Measurements from ENCODE around the gene ROR1.

ROR1 gene

DNA sequence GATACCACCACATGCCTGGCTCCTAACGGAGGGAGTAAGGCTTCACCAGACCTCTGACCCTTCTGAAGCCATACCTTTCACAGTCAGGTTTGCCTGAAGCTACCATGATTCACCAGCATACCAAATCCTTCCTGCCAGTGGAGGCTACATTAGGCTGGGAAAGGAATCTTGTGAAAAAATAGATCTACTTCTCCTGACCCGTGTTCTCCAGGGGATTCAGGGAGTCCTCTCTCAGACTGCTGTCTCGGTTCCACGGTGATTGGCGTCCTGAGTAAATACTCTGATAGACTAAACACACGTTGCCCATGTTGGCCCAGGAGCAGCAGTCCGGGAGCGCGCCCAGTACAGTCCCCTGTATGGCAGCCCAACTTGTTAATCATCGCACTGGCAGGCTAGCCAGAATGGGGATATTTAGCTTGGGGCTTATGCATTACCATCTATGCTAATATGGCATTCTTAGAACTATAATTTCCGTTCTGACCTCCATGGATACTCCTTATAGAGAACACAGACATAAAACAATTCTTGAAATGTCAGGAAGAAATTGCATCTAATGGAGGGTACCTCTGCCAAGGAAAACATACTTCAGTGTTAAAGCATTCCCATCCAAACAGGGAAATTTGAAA is 173.2 kb downstream of the ROR1 start:
- no peak for DNase-seq

DNA sequence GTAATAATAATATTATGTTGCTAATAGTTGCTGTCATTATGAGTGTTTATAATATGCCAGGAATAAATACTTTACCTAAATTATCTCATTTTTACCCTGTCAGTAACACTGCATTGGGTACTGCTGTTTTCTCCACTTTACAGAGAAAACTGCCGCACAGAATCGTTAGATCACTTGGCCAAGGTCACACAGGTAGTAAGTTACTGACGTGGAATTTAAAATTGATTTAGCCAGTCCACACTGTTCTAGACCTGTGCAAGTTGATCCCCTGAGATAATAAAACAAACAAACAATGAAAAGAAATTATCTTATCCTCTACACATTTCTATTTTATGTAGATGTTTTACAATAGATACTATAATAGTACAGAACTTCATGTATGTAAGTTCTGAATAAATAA is 174.1 kb downstream of the ROR1 start:
- no peak for DNase-seq

DNA sequence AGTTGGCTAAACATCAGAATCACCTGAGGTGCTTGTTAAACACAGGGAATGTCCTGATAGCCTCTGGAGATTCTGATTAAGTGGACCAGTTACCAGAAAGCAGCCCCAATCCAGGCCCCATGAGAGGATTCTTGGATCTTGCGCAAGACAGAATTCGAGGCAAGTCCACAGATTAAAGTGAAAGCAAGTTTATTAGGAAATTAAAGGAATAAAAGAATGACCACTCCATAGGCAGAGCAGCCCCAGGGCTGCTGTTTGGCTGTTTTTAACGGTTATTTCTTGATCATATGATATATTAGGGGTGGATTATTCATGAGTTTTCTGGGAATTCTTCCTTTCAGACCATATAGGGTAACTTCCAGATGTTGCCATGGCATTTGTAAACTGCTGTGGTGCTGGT is 176.2 kb downstream of the ROR1 start:
- DNase-seq: no peak

DNA sequence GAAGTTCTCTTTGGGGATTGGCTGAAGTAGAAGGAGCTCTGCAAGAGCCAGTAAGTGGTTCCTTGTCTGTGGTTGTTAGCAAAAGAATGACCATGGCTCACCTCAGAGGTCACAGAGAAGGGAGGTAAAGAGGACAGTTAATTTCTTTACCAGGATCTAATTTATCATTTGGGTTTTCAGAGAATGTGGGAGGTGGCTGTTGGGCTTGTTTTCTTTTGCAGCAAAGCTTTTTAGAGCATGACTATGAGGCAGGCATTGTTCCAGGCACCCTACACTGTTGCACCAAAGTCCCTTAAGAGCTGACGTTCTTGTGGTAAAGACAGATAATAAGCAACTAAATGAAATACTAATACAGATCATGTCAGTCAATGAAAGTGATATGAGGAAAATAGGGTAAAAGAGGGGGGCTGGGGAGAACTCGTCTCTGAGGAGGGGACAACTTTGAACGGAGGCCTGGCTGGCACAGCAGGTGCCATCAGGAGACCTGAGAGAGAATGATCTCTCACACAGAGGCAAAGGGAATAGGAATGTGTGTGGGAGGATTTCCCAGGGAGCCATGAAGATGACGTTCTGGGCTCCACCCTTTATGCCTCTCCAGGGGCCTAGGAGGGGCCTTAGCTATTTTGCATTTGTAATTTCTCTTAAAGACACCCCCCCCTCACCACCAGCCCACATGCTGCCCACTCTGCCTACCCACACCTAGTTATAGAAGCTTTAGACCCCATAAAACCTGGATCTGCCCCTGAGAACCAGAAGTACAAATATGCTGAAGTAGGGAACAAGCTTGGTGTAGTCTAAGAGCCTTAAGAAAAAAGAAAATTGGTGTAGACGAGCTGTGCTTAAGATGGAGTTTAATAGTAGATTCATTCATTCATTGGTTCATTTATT is 177.5 kb downstream of the ROR1 start:
- DNase-seq: no peak

DNA sequence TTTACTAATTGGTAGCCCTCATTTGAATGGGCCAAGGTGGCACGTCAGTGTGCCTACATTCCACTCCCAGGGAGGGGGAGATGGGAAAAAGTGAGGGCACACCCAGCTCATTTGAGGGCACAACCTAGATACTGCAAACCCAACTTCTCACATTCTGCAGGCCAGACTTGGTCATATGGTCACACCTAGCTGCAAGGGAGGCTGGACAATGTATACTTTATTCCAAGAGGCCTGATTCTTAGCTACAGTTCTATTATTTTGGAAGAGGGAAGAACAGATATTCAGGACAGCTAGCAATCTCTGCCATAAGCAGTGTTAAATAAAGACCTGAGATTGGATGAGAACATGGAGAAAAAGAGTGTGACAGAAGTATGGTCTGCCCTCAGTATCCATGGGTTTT is 180.4 kb downstream of the ROR1 start:
- no peak for DNase-seq

DNA sequence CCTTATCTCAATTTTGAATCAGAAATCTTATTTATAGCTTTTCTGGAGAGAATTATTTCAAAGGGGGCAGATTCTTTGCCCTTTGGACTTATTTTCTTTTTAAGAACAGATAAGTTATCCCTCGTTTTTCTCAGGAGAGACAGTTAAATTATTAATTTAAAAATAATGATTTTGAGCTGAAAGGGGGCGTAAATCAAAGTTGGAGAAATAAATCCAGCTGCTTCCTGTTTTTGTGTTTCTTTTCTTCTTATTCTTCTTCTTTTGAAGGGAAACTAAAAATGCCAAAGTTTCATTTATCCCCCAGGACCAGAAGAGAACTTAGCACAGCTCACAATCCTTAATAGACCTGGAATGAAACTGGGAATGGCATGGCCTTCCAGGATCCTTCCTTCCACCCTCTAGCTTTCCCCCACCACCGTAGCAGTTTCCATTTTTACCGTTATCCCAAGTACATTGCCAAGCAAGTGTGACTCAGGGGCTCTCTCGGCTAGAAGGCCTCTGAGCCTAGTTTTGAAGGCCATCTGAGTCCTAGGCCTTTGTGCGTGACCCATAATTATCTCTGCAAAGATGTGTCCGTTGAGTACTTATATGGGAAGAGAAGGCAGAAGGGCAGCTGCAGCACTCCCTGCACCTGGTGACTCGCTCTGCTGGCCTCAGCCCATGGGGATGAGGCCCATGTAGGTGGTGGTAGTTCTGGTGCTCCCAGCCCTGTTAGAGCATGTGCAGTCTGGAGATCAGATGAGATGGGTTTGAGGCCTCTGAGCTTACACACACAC is 181.7 kb downstream of the ROR1 start:
- no peak for DNase-seq

DNA sequence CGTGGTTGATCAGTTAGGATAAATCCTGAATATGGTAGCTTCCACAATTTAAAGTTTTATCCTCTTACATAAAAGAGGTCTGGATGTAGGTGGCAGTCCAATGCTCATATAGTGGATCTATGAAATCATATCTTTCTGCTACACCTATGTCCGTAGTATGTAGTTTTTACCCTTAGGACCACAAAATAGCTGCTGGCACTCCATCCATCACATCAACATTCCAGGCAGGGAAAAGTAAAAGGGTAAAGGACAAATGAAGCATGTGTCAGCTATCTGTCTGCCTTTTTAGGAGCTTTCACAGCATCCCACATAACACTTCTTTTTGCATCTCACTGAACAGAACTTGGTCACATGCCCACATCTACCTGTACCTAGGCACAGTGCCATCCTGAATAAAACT is 184.7 kb downstream of the ROR1 start:
- no peak for DNase-seq

DNA sequence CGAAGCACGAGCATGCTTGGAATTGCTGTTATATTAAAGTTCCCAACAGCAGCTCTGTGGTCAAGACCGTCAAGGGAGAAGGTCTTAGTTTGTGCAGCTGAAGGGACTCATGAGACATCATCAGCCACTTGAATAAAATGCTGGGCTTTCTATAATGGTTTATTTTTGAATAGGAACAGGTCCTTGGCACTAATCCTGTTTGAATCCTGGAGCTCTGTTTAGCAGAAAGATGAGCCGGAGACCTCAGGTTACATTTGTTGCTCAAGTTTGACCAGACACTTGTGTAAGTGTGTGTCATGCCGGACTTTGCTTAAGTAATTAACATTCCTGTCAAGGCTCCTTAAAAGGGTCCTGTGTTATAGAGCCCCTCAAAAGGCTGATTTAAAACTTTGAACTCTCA is 186.5 kb downstream of the ROR1 start:
- no peak for DNase-seq

DNA sequence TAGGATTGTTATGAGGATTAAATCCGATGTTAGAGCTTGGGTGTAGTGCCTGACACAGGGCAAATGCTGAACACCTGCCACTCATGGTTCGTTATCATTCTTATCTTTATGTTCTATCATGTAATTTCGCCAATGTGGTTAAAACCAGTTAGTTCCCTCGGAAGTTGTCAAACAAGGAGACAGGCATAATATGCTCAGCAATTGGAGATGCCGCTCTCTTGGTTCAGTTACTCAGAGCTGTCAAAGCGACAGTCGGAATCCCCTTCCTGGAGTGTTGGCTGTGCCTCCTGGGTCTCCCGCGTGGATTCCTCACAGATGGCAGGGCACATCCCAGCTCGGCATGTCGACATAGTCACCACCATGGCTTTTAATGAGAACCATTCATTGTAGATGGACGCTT is 192.2 kb downstream of the ROR1 start:
- no peak for DNase-seq

DNA sequence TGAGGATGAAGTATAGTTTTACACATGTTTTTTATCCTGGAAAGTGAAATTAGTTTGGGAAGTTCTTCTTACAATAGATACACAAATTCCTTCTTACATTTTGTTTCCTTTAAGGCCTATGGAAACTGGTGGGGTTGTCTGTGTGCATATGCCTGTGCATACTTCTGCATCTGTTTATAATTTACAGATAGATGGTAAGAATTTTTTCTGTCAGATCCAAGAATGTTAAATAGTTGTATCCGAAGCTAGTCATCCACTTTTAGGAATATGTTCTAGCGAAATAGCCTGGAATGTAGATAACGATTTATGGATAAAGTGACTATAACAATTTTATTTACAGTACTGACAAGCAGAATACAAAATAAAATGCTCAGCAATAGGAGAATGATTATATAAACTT is 194.1 kb downstream of the ROR1 start:
- no peak for DNase-seq

DNA sequence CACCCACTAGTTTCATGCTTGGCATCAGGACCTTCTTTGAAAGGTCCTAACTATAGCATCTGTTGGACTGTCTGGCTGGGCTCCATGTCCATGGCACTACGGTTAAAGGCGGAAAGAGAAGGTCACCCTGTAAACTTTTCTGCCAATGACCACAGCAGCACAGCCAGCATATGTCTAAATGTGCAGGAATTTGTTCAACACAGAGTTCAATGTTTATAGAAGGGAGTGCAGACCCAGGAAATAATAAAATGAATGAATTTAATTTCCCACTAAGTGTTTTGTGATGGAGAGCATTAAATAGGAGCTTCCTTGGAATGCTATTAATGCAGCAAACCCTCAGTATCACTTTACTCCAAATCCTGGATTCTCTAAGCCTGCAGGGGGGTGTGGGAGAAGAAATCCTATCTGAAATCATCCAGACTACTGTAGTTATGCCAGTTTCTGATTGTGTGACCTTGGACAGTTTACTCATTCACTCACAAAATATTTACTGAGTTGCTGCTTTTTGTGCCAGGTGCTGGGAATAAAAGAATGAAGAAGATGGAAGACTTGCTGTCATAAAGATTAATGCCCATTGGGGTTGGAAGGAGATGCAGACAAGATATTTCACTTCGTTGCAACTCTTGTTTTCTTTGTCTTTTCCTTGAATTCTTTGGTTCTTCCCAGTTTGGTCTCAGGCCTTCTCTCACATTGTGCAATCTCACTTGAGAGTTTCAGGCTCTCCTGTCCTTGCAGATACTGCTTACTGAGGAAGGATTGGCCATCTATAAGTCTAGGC is 195.0 kb downstream of the ROR1 start:
- DNase-seq: no peak

DNA sequence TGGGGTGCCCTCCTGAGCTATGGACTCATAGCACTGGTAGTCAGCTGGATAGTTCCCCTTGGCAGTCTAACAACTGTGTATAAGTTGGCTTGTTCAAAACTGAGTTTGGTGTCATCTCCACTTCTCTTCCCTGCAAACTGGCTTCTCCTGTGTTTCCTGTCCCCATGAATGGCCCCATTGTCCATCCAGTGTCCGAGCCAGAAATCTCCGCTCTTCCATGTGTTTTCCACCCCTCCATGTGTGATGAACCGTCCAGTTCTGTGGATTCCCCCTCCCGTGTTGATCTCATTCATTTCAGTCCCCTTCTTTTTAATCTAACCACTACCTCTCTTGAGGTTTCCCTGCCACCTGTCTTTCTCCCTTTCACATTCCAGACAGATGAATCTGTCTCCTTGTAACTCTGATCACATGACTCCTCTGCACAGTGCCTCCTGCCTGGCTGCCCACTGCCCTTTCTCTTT is 195.7 kb downstream of the ROR1 start:
- DNase-seq: no peak

DNA sequence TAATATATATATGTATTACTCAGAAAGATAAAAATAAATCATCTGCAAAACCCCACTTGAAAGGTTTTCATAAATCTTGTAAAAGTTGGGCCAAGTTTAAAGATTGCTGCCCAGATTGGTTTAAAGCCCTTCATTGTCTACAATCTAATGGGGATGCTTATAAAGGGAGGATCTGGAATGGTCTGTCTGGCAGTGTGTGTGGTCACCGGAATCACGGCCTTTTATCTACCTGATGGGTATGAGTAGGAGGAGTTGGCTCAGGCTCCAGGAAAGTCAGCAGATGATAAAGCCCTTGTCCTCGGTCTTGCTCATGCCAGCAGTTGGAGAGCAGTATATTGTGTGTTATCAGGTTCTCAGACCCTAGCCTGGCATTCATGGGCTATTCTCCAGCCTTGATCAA is 197.7 kb downstream of the ROR1 start:
- DNase-seq: no peak

DNA sequence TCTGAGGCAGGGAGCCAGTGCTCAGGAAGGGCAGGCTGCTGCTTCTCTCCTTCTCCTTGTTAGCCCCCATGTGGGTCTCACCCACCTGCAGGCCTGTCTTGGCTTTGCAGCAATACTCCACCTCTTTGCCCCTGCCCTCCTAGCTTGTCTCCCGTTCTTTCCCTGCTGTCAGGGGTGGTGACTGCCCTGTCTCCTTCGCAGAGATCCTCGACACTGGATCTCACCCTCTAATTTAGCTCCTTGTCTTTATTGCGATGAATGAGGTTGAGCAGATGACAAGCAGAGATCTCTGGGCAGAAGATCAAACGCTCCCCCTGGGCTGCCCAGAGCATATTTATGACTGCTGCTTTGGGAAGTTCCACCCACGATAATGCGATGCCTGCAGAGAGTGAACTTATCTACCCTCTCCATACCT is 199.2 kb downstream of the ROR1 start:
- DNase-seq: no peak

DNA sequence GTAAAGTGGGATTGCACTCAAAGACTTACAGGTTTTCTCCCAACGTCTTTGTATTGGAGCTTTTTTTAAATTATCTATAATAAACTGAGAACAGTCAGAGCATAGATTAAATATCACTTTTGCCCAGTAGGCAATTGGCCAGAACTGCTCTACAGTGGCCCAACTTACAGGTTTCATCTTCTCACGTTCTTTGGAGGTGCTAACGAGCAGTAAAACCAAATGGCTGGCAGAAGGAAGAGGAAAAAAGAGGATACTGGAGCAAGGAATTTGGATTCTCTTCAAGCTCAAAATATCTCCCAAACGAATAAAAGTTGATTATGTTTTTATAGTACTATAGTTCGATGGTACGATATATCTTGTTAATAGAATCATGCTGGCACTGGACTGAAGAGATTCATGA is 201.1 kb downstream of the ROR1 start:
- DNase-seq: no peak

DNA sequence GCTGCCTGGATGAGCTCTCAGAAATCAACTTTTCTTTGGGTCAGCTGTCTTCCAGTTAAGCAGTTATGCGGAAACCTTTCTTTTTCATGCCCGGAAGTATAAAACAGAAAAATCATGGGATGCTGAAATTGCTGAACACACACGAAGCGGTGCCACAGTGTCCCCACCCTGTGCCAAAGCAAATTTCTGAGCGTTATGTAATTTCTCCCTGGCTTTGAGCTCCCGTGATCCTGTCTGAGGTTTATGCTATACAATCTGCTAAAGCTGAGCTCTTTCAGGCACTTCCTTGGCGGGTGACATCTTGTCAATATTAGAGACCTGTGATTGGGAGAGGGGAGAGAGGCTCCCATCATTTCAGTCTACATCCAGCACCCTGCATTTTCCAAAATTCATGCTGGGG is 201.7 kb downstream of the ROR1 start:
- DNase-seq: no peak

DNA sequence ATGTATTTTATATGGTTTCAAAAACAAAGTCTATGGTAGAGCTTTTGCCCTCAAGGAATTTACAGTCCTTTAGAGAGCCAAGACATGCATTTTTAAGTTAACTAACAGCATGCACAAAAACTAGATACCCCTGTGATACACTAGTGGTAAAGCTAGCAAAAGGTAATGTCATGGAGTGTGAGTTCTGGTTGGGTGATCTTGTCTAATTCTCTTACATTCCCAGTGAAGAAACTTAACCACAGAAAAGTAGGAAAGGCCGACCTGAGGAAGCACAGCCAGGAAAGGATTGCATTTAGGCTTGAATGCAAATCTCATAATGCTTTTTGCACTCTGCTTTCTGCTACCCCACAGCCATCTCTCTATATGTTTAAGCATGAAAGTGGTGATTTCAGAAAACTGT is 202.2 kb downstream of the ROR1 start:
- DNase-seq: no peak

DNA sequence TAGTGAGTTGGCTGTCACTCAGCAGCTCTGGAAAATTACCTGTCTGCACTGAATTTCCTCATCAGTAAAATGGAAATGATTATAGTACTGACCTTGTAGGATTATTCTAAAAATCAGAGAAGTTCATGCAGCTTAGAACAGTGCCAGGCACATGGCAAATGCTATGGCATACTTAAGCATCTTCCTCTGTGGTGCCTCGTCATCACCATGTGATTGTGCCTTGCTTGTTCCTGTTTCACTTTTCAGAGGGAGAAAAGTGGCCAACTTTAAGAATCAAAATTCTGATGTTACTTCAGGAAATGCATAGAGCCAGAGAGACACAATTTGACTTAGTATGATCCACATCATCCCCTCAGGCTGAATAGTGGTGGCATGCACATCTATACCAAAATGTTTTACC is 203.6 kb downstream of the ROR1 start:
- DNase-seq: no peak

DNA sequence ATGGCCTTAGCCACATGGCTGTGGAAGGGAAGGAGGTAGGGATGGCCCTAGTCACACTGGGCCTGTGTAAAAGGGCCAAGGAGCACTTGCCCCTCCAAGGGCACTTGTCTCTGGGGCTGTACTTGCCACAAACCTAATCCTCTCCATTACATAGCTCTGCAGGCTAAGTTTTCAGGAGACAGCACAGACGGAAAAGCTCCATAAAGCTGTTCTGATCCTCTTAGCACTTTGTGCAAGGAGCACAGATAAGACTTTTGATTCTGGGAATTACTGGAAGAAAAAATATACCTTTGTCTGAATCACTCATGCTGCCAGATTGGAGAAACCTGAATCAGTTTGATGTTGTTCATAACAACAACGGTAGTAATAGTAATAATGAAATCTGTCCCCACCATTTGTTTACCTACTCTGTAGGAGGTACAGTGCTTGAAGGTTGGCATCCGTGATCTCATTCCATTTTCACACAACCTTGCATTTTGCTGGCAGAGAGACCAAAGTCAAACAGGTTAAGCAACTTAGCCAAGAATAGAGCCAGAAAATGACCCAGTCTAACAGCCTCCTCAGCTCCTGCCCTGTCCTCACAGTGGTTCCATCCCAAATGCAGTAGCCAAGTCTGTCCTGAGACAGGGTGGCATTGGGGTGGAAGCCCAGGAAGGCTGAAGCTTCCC is 207.1 kb downstream of the ROR1 start:
- DNase-seq: no peak

DNA sequence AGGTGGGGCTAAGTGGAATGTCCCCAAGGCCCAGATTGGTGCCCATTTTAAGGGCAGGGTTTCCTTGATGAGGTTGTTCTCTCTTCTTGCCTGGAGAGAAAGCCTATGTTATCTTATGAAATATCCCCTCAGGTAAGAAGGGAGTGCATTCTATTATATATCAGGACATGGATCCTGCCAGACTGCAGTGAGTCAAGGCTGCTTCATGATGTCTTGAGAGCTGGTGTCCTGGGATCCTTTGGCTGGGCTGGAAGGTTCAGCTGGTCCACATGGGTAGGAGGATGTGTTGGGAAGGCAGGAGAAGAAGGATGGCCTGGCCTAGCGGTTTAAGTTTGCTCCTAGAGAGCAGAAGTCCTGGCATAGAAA is 207.6 kb downstream of the ROR1 start:
- no peak for DNase-seq

DNA sequence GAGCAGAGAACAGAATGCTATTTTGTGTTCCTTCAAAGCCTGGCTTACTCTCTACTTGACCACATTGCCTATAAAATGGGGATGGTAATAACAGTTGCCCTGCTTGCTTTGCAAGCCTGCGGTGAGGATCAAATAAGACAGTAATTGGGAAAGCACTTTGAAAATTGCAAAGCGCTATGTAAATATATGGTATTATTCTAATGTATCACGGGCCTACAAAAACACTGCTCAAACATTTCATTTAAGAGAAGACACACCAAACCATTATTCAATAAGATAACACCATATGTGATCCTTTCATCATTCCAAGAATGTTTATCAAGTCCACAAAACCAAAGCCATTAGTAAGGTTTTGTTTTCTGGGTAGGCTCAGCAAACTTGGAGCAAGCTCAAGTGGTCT is 208.4 kb downstream of the ROR1 start:
- DNase-seq: no peak
